Activated CD4-positive, CD25-positive, alpha-beta regulatory T cell (primary cell): Measurements from ENCODE around the gene SDS.

Experiments used
- DNase-seq, 4 experiments: peaks; one replicate each; lab custom pipeline; 2025; lab: John Stamatoyannopoulos, UW

The SDS gene

DNA sequence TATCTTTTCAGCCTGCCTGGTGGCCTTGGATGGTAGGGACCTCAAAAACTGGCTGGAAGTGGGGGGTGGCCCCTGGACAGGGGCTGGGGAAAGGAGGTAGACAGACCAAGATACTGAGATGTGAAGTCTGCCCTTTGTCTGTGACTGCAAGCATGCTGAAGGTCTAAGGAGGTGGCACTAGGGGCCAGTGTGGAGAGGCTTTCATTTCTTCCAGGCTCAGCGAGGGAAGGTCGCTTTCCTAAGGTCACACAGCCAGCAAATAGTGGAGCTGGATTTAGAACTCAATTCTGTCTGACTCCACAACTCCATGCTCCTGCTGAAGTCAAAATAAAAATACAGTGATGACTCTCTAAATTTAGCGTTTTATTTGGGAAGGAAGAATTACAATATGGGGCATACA, 56.6 kb downstream of the SDS start:
- no peak for DNase-seq

DNA sequence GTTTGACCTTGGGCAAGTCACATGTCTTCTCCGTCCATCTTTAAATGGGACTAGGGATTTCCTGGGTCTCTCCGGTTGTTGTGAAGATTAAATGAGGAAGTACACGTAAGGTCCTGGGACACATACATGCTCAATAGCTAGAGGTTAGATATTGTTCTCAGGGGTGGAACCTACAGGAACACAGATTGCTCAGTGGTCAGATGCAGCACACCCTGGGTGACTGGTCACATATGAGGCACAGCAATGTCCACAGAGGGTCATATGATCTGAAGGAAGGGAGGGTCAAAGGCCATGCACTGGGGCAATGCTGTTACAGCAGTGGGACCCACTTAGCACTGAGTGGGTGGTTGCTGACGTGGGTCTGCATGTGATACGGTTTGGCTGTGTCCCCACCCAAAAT, 57.3 kb downstream of the SDS start:
- no peak for DNase-seq

- no peak for DNase-seq
Observed at GRCh38 chr12:113345318-113345717, 58.4 kb downstream of the SDS start.
